Mammary epithelial cell (primary cell): Measurements from ENCODE around the gene KLC4.

Experiments
- EZH2 ChIP-seq: IDR thresholded peaks from 2 replicates; pipeline ENCODE4 v1.6.1; 2012; ENCODE audit warnings: low read length, inconsistent platforms, borderline replicate concordance
- TF ChIP-seq, protein P1 (sequence below), 2 donors: IDR thresholded peaks in 1 of 2; conservative IDR thresholded peaks in 1 of 2; 2 replicates each; pipeline ENCODE4 v1.5.1; 2011 to 2012; ENCODE audit warnings: inconsistent platforms in 2 of 2, low read length in 2 of 2, mild to moderate bottlenecking in 2 of 2, control low read depth in 1 of 2, low read depth in 1 of 2; ENCODE audit not compliant: insufficient read depth in 1 of 2; ENCODE audit errors: extremely low read depth in 1 of 2

- TF ChIP-seq, protein P1, sequence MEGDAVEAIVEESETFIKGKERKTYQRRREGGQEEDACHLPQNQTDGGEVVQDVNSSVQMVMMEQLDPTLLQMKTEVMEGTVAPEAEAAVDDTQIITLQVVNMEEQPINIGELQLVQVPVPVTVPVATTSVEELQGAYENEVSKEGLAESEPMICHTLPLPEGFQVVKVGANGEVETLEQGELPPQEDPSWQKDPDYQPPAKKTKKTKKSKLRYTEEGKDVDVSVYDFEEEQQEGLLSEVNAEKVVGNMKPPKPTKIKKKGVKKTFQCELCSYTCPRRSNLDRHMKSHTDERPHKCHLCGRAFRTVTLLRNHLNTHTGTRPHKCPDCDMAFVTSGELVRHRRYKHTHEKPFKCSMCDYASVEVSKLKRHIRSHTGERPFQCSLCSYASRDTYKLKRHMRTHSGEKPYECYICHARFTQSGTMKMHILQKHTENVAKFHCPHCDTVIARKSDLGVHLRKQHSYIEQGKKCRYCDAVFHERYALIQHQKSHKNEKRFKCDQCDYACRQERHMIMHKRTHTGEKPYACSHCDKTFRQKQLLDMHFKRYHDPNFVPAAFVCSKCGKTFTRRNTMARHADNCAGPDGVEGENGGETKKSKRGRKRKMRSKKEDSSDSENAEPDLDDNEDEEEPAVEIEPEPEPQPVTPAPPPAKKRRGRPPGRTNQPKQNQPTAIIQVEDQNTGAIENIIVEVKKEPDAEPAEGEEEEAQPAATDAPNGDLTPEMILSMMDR (conservative IDR thresholded peaks at IDR 0.05 in 1 of 2, IDR thresholded peaks at IDR 0.05 in 1 of 2; ENCODE audit: extremely low read depth in 1 of 2, insufficient read depth in 1 of 2, low read depth in 1 of 2, low read length in 2 of 2) = no peak
- no peak for TF ChIP-seq EZH2
These were observed 43.1 kb upstream of the KLC4 start for GRCh38 chr6:43016176-43016942.
